PFSK-1 (cell line): ENCODE data around the gene ZBTB7A.
A peak's percentile ranks its signal among the peaks of the same experiment; 100 is the strongest.

ENCODE experiments used
- FOXP2 ChIP-seq: optimal IDR thresholded peaks from 2 replicates; pipeline ENCODE3; 2011; ENCODE audit warnings: borderline replicate concordance, control low read depth, inconsistent platforms; ENCODE audit not compliant: insufficient read depth; ENCODE audit errors: extremely low read length, extremely low read depth
- POLR2AphosphoS5 ChIP-seq: IDR thresholded peaks from 2 replicates; pipeline ENCODE4 v1.6.1; 2012; ENCODE audit warnings: low read depth, mild to moderate bottlenecking, control low read depth, low read length, moderate library complexity
- SIN3A ChIP-seq: IDR thresholded peaks from 2 replicates; pipeline ENCODE4 v1.6.1; 2012; ENCODE audit warnings: mild to moderate bottlenecking, low read length, moderate library complexity, borderline replicate concordance; ENCODE audit not compliant: insufficient read depth
- TAF1 ChIP-seq: IDR thresholded peaks from 2 replicates; pipeline ENCODE4 v1.6.1; 2012; ENCODE audit warnings: low read length, control low read depth, borderline replicate concordance; ENCODE audit not compliant: insufficient read depth
- TF ChIP-seq, protein P1 (sequence below), 2 experiments: IDR thresholded peaks; 2 replicates each; pipeline versions ENCODE4 v1.6.1 to v1.8.0; 2011 to 2012; ENCODE audit warnings: low read depth in 2 of 2, low read length in 2 of 2, control low read depth in 1 of 2, inconsistent platforms in 1 of 2, mild to moderate bottlenecking in 1 of 2, moderate library complexity in 1 of 2; ENCODE audit not compliant: insufficient read depth in 1 of 2

ZBTB7A gene

DNA sequence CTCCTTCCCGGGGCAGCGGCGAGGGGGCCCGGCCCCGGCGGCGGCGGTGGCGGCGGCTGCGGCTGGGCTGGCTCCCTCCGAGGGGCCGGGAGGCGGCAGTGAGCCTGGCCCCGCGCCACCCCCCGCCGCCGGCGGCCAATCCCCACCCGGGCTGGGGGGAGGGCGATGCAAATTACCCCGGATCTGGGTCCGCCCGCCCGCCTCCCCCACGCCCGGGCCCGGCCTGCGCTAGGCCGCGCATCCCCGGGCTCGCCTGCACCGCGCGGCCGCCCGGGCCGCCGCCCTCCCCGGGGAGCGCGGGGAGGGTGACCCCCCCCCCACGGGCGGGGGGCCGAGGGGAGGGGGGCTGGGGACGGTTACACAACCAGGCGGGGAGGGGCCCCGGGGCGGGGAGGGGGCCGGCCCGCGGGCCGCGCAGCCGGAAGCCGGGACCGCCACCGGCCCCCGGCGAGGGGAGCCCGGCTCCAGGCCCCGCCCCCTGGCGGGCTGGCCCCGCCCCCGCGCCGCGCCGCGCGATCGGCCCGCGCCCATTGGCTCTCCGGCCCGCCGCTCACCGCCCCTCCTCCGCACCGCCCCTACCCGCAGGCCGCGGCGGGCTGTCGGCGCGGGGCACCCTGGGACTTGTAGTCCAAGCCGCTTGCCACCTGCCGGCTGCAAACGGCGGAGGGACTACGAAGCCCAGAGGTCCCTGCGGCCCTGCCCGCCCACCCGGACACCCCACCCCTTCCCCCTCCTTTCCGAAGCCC, 1.1 kb downstream of the ZBTB7A start:
- TF ChIP-seq TAF1 (no peak), FOXP2 (peak; percentile 36)

DNA sequence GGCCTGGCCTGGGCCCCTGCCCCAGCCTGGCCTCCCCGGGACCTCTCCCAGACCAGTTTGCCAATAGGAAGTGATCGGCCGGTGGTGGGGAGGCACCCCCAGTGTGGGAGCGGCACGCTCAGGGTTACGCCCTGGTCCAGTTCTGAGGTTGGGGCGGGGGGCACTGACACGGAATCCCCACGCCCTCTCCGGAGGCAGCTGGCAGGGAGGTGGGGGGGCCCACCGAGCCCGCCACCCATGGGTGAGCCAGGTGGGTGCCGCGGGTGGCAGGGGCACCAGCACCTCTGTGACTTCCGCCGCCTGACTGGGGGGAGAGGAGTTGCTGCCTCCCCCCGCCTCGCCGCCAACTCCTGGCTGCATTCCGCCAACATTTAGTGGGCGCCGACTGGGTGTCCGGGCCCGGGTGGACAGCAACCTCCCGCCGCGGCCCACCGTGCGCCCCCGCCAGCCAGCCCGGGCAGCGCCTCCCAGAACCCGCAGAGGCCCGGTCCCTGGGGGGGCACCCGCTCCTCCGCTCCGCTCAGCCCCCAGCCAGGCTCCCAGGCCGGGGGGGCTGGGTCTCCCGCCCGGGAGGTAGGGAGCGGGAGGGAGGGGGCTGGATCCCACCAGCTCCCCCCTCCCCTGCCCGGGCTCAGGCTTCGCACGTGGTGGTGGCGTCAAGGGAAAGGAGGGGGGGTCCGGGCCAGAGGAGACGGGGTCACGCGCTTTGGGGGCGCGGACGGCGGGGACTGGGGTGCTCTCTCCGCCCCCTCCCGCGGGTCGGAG, 2.0 kb downstream of the ZBTB7A start:
- TF ChIP-seq POLR2AphosphoS5 (no peak; the same call in 1 of the 2 replicates), FOXP2 (no peak), TAF1 (no peak), SIN3A (no peak)
- TF ChIP-seq, protein P1, sequence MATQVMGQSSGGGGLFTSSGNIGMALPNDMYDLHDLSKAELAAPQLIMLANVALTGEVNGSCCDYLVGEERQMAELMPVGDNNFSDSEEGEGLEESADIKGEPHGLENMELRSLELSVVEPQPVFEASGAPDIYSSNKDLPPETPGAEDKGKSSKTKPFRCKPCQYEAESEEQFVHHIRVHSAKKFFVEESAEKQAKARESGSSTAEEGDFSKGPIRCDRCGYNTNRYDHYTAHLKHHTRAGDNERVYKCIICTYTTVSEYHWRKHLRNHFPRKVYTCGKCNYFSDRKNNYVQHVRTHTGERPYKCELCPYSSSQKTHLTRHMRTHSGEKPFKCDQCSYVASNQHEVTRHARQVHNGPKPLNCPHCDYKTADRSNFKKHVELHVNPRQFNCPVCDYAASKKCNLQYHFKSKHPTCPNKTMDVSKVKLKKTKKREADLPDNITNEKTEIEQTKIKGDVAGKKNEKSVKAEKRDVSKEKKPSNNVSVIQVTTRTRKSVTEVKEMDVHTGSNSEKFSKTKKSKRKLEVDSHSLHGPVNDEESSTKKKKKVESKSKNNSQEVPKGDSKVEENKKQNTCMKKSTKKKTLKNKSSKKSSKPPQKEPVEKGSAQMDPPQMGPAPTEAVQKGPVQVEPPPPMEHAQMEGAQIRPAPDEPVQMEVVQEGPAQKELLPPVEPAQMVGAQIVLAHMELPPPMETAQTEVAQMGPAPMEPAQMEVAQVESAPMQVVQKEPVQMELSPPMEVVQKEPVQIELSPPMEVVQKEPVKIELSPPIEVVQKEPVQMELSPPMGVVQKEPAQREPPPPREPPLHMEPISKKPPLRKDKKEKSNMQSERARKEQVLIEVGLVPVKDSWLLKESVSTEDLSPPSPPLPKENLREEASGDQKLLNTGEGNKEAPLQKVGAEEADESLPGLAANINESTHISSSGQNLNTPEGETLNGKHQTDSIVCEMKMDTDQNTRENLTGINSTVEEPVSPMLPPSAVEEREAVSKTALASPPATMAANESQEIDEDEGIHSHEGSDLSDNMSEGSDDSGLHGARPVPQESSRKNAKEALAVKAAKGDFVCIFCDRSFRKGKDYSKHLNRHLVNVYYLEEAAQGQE (IDR thresholded peaks at IDR 0.05; ENCODE audit: insufficient read depth in 1 of 2, low read depth in 2 of 2, low read length in 2 of 2) = no peak

DNA sequence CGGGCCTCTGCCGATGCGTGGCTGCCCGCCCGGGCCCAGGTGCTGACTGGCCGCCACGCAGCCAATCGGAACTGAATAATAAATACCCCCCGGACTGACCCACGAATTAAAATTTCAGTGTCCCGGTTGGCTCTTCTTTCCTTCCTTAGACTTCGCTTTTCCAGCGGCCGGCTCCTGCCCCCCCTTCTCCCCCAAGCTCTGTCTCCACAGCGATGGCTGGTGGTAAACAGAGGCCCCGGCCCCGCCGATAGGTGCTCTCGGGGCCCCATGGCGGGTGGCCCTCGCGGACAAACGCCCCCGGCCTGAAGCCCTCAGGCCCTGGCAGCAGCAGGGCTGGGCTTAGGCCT, 2.6 kb downstream of the ZBTB7A start:
- TF ChIP-seq FOXP2 = no peak
- TF ChIP-seq, protein P1 (IDR thresholded peaks at IDR 0.05; ENCODE audit: insufficient read depth in 1 of 2, low read depth in 2 of 2, low read length in 2 of 2) = no peak
- no peak for TF ChIP-seq SIN3A
- no peak for TF ChIP-seq POLR2AphosphoS5
- no peak for TF ChIP-seq TAF1

DNA sequence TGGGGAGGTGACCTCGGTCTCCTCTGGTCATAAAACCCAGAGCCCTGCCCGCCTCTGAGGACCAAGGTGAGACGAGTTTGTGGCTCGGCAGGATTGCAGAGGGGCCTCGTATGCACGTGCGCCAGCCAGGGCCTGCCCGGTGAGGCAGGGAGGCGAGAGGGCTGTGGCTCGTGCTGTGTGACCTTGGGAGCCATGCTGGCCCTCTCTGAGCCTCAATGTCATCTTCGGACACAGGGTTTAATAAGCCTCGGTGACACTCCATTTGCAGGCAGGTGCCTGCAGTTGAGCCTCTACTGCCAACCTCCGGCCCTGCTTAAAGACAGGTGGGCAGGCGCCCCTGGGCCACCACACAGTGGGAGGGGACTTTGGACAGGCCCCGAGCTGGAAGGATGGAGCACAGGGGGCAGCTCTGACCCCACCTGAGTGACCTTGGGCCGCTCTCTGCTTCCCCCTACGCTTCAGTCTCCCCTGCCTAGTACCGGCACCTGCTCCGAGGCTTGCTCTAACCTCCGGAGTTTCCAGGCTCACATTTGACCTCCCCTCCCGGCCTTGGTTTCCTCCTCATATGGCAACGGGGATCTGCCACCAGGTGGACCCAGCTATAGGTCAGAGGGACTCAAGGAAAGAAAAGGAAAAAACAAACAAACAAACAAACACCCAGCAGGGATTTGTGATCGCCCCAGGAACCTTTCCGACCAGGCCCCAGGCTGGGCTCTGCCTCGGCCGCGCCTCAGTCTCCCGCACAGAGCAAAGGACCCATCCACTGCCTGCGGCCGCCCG, 3.1 kb downstream of the ZBTB7A start:
- TF ChIP-seq FOXP2 = peak; percentile 7
- TF ChIP-seq, protein P1 (IDR thresholded peaks at IDR 0.05; ENCODE audit: insufficient read depth in 1 of 2, low read depth in 2 of 2, low read length in 2 of 2) = no peak

DNA sequence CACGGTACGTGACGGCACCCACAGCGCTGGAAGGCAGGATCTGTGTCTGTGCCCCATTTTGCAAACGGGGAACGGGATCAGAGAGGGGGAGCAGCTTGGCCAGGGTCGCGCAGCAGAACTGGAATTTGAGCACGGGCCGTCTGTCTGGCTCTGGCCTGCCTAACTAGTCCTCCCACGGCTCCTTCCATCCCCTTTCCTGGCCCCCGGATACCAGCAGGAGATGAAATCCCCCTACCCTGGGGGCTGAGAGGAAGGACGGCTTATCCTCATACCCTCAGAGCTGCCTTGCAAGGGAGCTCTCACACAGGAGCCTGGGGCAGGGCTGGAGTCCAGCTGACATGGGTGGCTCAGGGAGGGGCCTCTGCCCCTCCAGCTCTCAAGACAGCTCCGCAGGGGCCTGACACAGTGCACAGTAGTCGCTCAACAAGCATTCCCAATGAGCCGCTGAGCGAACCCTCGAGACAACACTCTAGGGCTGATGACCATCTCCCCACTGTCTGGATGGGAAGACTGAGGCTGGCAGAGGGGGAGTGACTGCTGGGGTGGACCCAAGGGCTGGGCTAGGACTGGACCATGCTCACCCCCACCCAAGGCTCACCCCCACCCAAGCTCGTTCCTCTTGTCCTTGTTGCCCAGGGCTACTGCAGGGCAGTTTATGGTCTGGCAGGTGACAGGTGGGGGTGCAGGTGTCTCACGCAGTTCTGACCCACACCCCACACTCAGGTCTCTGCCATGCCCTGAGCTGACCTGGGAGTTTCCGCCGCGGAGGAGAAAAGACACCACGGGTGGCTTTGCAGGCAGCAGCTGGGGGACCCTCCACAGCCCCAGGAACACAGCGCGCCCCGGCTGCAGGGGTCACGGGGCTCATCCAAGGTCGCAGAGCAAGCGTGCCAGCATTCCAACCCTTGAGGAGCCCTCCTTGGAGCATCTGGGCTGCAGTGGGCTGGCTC, 4.0 kb downstream of the ZBTB7A start:
- TF ChIP-seq FOXP2 (no peak), TAF1 (no peak), POLR2AphosphoS5 (no peak)
- TF ChIP-seq, protein P1 (IDR thresholded peaks at IDR 0.05; ENCODE audit: insufficient read depth in 1 of 2, low read depth in 2 of 2, low read length in 2 of 2) = no peak
